ENCODE measurements around the gene ZNF496.

ZNF496 gene

GRCh38 chr1:247352175-247352574 is 20.5 kb upstream of the ZNF496 start:
- Histone ChIP-seq H3K36me3 (replicated peaks) (no peaks in the 10 kb centered on the region), H3K4me3 (ENCODE audit: low read depth, low read length) (no peak overlapping the region), H3K27ac (no peak overlapping the region), H3K27me3 (replicated peaks) (no peaks in the 10 kb centered on the region)
- in situ Hi-C loops (cut with HindIII; ENCODE audit: low pct_ligation_motif_present, low sequenced_read_pairs): no loop called here
- DNase-seq: no peak
- TF ChIP-seq, protein P1, sequence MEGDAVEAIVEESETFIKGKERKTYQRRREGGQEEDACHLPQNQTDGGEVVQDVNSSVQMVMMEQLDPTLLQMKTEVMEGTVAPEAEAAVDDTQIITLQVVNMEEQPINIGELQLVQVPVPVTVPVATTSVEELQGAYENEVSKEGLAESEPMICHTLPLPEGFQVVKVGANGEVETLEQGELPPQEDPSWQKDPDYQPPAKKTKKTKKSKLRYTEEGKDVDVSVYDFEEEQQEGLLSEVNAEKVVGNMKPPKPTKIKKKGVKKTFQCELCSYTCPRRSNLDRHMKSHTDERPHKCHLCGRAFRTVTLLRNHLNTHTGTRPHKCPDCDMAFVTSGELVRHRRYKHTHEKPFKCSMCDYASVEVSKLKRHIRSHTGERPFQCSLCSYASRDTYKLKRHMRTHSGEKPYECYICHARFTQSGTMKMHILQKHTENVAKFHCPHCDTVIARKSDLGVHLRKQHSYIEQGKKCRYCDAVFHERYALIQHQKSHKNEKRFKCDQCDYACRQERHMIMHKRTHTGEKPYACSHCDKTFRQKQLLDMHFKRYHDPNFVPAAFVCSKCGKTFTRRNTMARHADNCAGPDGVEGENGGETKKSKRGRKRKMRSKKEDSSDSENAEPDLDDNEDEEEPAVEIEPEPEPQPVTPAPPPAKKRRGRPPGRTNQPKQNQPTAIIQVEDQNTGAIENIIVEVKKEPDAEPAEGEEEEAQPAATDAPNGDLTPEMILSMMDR (IDR thresholded peaks at IDR 0.05; ENCODE audit: low read depth, low read length, missing control alignments): no peak

DNA sequence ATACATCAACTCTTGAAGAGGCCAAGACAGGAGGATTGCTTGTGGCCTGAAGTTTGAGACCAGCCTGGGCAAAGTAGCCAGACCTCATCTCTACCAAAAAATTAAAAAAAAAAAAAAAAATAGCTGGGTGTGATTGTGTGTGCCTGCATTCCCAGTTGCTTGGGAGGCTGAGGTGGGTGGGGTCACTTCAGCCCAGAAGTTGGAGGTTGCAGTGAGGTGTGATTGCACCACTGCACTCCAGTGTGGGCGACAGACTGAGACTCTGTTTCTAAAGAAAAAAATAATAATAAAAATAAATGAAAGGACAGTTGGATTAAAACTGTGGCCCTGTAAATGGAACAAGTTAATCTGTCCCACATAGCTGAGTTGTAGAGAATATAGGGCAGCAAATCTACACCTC is 18.9 kb upstream of the ZNF496 start:
- Histone ChIP-seq H3K36me3 (replicated peaks) (no peaks in the 10 kb centered on the region), H3K27ac (no peak overlapping the region), H3K27me3 (replicated peaks) (no peaks in the 10 kb centered on the region), H3K4me3 (ENCODE audit: low read depth, low read length) (no peak overlapping the region)
- TF ChIP-seq, protein P1 (IDR thresholded peaks at IDR 0.05; ENCODE audit: low read depth, low read length, missing control alignments): no peak
- in situ Hi-C loops (cut with HindIII; ENCODE audit: low pct_ligation_motif_present, low sequenced_read_pairs): no loop called here
- DNase-seq: no peak

- no peaks in the 10 kb centered on the region for H3K36me3 ChIP-seq (replicated peaks)
- DNase-seq: no peak
- no peak overlapping the region for H3K4me3 ChIP-seq (ENCODE audit: low read depth, low read length)
- no peak overlapping the region for H3K27ac ChIP-seq
- H3K27me3 ChIP-seq (replicated peaks): no peaks in the 10 kb centered on the region
- in situ Hi-C loops (cut with HindIII; ENCODE audit: low pct_ligation_motif_present, low sequenced_read_pairs): no loop called here
- TF ChIP-seq, protein P1 (IDR thresholded peaks at IDR 0.05; ENCODE audit: low read depth, low read length, missing control alignments): no peak
Measured at GRCh38 chr1:247347477-247348222, 16.0 kb upstream of the ZNF496 start.

GRCh38 chr1:247345881-247346280 is 14.2 kb upstream of the ZNF496 start:
- Histone ChIP-seq H3K27ac (no peak overlapping the region), H3K4me3 (ENCODE audit: low read depth, low read length) (no peak overlapping the region), H3K36me3 (replicated peaks) (no peaks in the 10 kb centered on the region), H3K27me3 (replicated peaks) (no peaks in the 10 kb centered on the region)
- TF ChIP-seq, protein P1 (IDR thresholded peaks at IDR 0.05; ENCODE audit: low read depth, low read length, missing control alignments): no peak
- DNase-seq: no peak
- in situ Hi-C loops (cut with HindIII; ENCODE audit: low pct_ligation_motif_present, low sequenced_read_pairs): no loop called here

DNA sequence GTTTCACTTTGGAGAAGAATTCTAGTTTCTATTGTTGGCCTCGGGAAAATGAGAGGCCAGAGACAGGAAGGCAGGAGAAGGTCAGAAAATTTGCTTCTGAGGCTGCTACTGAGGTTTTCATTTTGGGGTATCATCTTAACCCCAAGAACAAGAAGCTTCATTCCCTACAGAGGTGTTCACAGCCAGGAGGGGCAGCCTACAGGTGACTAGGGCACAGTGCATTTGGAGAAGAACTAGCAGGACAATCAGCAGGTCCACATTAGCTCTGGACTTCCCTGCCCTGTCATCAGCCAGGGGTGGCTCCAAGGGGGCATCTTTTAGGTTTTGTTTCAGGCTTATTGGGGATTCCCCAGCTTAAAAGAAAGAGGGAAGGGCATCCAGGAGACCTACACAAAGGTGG is 12.1 kb upstream of the ZNF496 start:
- Histone ChIP-seq H3K27ac (no peak overlapping the region), H3K4me3 (ENCODE audit: low read depth, low read length) (no peak overlapping the region), H3K36me3 (replicated peaks) (peaks cover 2% of the 10 kb centered on the region), H3K27me3 (replicated peaks) (no peaks in the 10 kb centered on the region)
- TF ChIP-seq, protein P1 (IDR thresholded peaks at IDR 0.05; ENCODE audit: low read depth, low read length, missing control alignments): no peak
- in situ Hi-C loops (cut with HindIII; ENCODE audit: low pct_ligation_motif_present, low sequenced_read_pairs): no loop called here
- DNase-seq: no peak

All from brain microvascular endothelial cell (primary cell).